ENCODE results near the gene TOMM7.

DNA sequence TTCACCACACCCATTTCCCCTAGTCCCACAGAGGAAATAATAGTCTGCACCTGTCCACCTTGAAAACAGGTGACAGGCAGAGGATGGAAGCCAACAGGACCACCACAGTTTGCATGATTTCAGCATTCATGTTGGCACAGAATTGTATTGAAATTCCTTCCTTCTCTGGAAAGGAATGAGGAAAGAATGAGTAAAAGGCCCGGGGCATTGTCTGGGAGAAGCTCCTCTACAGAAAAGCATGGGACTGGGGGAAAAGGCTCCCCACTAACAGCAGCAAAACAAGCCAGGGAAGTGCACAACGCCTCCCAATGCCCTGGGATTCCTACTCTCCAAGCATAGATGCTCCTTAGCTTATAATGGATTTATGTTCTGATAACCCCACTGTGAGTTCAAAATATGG, 28.5 kb upstream of the TOMM7 start:
- TF ChIP-seq, protein P1, sequence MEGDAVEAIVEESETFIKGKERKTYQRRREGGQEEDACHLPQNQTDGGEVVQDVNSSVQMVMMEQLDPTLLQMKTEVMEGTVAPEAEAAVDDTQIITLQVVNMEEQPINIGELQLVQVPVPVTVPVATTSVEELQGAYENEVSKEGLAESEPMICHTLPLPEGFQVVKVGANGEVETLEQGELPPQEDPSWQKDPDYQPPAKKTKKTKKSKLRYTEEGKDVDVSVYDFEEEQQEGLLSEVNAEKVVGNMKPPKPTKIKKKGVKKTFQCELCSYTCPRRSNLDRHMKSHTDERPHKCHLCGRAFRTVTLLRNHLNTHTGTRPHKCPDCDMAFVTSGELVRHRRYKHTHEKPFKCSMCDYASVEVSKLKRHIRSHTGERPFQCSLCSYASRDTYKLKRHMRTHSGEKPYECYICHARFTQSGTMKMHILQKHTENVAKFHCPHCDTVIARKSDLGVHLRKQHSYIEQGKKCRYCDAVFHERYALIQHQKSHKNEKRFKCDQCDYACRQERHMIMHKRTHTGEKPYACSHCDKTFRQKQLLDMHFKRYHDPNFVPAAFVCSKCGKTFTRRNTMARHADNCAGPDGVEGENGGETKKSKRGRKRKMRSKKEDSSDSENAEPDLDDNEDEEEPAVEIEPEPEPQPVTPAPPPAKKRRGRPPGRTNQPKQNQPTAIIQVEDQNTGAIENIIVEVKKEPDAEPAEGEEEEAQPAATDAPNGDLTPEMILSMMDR (IDR thresholded peaks at IDR 0.05): no peak
- TF ChIP-seq EP300 (IDR thresholded peaks at IDR 0.05) (no peak), POLR2A (IDR thresholded peaks at IDR 0.05) (no peak)

All from stomach (tissue), 4 donors.